HepG2 (cell line): ENCODE data around the gene CEP128.

Source experiments
- CEBPZ ChIP-seq: IDR thresholded peaks from 2 replicates; pipeline ENCODE4 v1.6.1; 2012; ENCODE audit warnings: low read length, improper control_type of control experiment
- KDM5A ChIP-seq: fragments of 200-600 bp; sonication (generic); IDR thresholded peaks from 2 replicates; pipeline ENCODE4 v1.7.0; 2018; ENCODE audit warnings: antibody characterized with exemption, mild to moderate bottlenecking, low read length, borderline replicate concordance
- THAP9 ChIP-seq: sonication (generic); formaldehyde crosslinking; IDR thresholded peaks from 2 replicates; pipeline ENCODE4; 2020; ENCODE audit warnings: missing genetic modification reagents, mild to moderate bottlenecking, borderline replicate concordance
- ZNF569 ChIP-seq: sonication (generic); formaldehyde crosslinking; IDR thresholded peaks from 2 replicates; pipeline ENCODE4 v1.5.0; 2020; ENCODE audit warnings: mild to moderate bottlenecking, missing genetic modification reagents, moderate library complexity, borderline replicate concordance
- TF ChIP-seq, protein P1 (sequence below): sonication (generic); formaldehyde crosslinking; IDR thresholded peaks from 2 replicates; pipeline ENCODE4 v1.4.0; 2020; ENCODE audit warnings: missing genetic modification reagents

DNA sequence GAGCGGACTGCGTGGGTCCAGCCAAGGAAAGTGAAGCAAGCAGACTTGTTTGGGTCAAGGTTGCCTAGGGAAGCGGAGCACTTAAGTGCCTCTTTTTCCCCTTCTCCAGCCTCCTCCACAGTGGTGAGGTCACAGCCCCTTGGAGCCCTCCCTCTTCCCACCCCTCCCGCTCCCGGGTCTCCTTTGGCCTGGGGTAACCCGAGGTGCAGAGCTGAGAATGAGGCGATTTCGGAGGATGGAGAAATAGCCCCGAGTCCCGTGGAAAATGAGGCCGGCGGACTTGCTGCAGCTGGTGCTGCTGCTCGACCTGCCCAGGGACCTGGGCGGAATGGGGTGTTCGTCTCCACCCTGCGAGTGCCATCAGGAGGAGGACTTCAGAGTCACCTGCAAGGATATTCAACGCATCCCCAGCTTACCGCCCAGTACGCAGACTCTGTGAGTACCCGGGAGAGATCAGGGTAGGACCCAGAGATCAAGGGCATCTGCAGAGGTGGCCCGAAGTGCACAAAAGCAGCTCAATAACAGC is 13.9 kb upstream of the CEP128 start, which contains the start of gene TSHR:
- TF ChIP-seq ZNF569 (CRISPR knock-in tag), result no peak
- TF ChIP-seq, protein P1, sequence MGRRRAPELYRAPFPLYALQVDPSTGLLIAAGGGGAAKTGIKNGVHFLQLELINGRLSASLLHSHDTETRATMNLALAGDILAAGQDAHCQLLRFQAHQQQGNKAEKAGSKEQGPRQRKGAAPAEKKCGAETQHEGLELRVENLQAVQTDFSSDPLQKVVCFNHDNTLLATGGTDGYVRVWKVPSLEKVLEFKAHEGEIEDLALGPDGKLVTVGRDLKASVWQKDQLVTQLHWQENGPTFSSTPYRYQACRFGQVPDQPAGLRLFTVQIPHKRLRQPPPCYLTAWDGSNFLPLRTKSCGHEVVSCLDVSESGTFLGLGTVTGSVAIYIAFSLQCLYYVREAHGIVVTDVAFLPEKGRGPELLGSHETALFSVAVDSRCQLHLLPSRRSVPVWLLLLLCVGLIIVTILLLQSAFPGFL (CRISPR knock-in tag), result no peak
- no peak for TF ChIP-seq CEBPZ
- no peak for TF ChIP-seq THAP9 (CRISPR knock-in tag)
- TF ChIP-seq KDM5A, result no peak
